Omental fat pad (tissue), 4 donors: Measurements from ENCODE around the gene GOLGA8T. TPM values are rescaled to one million over a fixed set of nuclear protein-coding genes. Genes with fewer than 3 reads are reported as not detected.
"Not testable (repeated sequence)": the region's sequence is repeated elsewhere in the genome, so short reads cannot be mapped to it uniquely, and the experiment has no call there.

ENCODE experiments used
- ATAC-seq: fragments of 150-250 bp; one replicate; pipeline ENCODE4 v1.9.1; 2016; ENCODE audit warnings: mild to moderate bottlenecking, moderate library complexity; ENCODE audit not compliant: low FRiP score
- DNase-seq: peaks from one replicate; pipeline ENCODE4 v3.0.0-alpha.2; 2019; ENCODE audit warnings: low spot score
- total RNA-seq, 4 donors: library from RNA; depleted of rRNA; stranded (reverse); fragments of >200 nt; gene quantifications; one replicate each; pipeline ENCODE4 v1.1.0, GENCODE V29; 2016

The GOLGA8T gene, protein sequence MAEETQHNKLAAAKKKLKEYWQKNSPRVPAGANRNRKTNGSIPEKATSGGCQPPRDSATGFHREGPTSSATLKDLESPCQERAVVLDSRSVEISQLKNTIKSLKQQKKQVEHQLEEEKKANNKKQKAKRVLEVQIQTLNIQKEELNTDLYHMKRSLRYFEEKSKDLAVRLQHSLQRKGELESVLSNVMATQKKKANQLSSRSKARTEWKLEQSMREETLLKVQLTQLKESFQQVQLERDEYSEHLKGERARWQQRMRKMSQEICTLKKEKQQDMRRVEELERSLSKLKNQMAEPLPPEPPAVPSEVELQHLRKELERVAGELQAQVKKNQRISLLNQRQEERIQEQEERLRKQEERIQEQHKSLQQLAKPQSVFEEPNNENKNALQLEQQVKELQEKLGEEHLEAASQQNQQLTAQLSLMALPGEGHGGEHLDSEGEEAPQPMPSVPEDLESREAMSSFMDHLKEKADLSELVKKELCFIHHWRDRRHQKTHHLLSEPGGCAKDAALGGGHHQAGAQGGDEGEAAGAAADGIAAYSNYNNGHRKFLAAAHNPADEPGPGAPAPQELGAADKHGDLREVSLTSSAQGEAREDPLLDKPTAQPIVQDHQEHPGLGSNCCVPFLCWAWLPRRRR
- 1 to 10 TPM in 2 of 4 donors, not detected in 2; 1.2 to 2.1 TPM for total RNA-seq

DNA sequence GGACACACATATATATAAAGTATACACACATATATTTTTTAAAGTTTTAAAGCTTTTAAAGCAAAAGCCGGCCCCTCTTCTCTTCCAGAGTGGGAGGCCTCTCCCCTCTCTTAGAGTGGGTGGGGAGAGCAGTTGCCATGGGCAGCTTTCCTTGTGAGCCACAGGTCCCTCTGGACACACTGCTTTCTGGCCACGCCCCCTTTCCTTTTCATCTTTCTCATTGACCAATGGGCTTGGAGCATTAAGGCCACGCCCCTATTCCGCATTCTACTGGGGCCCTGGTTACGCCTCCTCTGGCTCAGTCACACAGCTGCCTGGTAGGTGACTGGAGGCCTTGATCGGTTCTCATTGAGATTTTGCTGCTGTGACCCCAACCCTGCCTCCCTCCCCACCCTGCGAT lies at the start of gene GOLGA8T:
TSS of gene GOLGA8T (plus strand) at position 301 of the 400 bp plus-strand sequence. CDS start at position 399, 98 bp downstream.
- ATAC-seq: not testable (repeated sequence)

DNA sequence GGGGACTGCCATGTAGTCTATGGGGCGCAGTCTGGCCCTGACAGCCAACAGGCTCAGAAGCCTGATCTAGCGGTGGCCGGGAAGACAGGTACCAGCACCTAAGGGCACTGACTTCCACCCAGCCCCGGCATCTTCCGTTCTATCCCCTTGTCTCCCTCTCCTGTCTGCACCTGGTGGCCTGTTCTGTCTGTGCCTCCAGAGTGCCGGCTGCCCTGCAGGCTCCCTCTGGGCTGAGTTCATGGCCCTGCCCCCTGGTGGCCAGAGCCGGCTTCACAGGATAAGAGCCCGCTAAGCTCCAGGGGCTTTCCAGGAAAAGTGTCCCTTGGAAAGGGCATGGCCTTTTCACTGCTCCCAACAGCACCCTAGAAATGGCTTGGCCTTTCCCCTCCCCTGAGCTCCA lies 37.0 kb upstream of the GOLGA8T start:
- not testable (repeated sequence) for ATAC-seq, DNase-seq

More for the DNA sequence above, at the start of gene GOLGA8T:
- DNase-seq: not testable (repeated sequence)

DNA sequence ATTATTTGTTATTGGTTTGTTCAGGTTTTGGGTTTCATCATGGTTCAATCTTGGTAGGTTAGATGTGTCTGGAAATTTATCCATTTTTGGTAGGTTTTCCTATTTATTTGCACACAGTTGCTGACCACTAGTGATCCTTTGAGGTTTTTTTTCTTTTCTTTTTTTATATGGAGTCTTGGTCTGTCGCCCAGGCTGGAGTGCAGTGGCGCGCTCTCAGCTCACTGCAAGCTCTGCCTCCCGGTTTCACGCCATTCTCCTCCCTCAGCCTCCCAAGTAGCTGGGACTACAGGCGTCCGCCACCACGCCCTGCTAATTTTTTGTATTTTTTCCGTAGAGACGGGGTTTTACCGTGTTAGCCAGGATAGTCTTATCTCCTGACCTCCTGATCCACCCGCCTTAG lies 32.0 kb upstream of the GOLGA8T start:
- ATAC-seq, DNase-seq: not testable (repeated sequence)

DNA sequence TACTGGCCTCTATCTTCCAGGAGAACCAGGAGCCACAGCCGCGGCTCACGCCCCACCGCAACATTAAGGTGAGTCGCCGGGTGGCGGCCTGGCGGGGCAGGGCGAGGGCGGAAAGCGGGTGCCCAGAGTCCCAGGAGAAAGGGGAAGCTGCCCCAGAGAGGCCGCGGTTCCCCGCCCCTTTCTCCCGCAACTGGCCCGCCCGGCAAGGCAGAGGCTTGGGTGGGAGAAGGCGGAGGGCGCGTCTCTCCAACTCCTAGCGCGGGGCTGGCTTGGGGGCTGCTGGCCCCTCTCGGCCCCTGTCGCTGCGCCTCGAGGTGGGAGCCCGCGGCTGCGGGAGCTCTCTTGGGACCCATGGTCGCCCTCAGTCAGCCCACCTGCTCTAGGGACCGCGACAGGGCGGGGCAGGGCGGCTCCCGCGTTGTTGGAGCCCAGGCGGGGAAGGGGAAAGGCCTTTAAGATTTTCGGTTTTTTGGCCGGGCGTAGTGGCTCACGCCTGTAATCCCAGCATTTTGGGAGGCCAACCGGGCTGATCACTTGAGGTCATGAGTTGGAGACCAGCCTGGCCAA lies 30.8 kb upstream of the GOLGA8T start:
- DNase-seq: not testable (repeated sequence)
- peak; percentile 41 for ATAC-seq

DNA sequence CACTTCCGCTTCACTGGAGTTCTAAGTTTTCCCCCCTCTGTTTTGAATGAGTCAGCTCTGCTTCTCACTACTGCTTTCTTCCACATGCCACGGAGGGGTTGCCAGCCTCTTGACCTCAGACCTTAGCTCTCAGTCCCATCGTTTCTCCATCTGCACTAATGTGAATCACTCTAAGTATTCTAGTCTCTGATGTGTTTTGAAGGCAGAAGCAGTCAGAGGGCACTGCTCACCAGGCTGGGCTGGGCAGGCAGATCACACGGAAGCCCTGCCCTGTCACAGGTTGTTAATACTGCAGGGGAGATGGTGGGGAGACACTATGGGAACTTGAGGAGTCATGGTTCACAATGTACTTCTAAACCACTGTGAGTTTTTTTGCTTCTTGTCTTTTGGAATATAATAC lies 24.3 kb upstream of the GOLGA8T start:
- not testable (repeated sequence) for ATAC-seq

DNA sequence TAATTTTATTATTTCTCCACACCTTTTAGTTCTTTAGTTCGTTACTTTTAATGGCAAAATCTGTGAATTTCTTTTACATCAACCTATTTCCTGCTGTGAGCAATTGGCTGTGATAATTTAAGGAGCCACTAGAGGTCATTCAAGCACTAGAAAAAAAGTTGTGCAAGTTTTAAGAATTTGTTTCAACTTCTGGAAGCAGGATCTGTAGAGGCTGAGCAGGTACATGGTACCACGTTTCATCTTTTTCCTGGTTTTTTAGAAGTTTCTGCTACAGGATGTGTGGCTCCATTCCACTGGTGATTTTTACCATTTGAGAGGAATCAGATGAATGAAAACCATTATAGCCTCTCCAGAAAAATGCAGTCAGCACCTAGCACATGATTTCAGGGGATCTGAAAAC lies 4.8 kb upstream of the GOLGA8T start:
- not testable (repeated sequence) for ATAC-seq

More for the DNA sequence above, 24.3 kb upstream of the GOLGA8T start:
- not testable (repeated sequence) for DNase-seq

DNA sequence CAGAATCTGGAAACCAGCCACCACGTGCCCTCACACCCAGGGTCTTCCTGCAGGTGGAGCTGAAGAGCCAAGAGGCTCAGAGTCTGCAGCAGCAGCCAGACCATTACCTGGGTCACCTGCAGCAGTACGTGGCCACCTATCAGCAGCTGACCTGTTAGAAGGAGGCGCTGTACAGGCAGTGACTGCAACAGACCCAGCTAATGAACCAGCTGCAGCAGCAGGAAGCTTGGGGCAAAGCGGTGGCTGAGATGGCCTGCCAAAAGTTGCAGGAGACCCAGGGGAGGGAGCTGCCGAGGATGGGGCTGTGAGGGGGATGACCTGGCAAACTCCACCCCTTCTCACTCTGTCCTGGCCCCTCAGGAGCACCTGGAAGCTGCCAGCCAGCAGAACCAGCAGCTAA lies 8.4 kb downstream of the GOLGA8T start:
- ATAC-seq, DNase-seq: not testable (repeated sequence)

More for the DNA sequence above, 4.8 kb upstream of the GOLGA8T start:
- DNase-seq: not testable (repeated sequence)

DNA sequence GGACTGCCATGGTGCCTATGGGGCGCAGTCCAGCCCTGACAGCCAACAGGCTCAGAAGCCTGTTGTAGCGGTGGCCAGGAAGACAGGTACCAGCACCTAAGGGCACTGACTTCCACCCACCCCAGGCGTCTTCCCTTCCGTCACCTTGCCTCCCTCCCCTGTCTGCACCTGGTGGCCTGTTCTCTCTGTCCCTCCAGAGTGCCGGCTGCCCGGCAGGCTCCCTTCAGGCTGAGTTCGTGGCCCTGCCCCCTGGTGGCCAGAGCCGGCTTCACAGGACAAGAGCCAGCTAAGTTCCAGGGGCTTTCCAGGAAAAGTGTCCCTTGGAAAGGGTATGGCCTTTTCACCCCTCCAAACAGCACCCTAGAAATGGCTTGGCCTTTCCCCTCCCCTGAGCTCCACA lies 15.0 kb downstream of the GOLGA8T start:
- not testable (repeated sequence) for DNase-seq, ATAC-seq

DNA sequence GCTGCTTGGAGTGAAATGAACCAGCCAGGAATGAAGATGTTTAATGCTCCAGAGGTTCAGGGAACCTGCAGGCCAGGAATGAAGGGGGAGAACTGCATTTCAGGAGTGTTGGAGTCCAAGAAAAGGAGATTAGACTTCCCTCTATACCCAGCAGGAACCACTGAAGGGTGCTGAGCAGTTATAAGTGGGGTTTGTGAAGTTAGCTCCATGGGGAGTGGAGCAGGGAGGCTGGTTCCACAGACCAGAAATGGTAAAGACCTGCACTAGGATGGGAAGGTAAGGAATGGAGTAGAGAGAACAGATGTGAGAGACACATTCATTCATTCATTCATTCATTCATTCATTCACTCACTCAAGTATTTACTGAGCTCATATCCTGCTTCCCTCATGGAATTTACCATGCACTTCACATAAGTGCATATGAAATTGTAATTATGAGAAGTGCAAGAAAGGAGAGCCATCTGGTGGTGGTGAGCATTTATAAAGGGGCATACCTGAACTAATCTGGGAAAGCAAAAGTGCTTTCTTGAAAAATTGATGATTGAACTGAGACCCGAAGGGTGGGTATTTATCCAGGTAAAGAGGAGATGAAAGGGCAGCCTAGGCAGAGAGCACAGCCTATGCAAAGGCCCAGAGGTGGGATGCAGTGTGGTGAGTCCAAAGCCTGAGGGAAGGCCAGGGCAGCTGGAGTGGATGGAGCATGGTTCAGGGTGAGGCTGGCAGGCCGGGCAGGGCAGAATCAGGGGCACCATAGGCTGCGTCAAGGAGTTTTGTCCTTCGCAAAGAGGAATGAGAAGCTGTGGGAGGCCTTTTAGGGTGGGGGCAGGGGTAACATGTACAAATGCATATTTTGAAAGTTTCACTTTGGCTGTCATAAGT lies 27.9 kb downstream of the GOLGA8T start:
- not testable (repeated sequence) for ATAC-seq, DNase-seq

DNA sequence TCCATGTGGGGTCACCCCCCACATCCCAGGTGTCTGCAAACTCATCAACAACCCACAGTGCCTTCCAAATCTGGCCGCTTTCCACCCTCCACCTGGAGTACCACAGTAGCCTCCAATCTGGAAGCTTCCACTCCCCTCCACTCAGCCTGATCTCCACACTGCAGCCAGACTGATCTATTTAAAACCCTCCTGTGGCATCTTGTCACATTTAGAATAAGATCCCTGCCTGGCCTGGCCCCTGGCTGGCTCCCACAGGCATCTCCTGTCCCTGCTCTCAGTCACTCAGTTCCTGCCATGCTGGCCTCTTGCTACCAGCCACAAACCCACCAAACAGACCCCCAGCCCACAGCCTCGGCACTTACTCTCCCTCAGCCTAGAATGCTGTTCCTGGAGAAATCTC lies 28.9 kb downstream of the GOLGA8T start:
- DNase-seq, ATAC-seq: not testable (repeated sequence)

DNA sequence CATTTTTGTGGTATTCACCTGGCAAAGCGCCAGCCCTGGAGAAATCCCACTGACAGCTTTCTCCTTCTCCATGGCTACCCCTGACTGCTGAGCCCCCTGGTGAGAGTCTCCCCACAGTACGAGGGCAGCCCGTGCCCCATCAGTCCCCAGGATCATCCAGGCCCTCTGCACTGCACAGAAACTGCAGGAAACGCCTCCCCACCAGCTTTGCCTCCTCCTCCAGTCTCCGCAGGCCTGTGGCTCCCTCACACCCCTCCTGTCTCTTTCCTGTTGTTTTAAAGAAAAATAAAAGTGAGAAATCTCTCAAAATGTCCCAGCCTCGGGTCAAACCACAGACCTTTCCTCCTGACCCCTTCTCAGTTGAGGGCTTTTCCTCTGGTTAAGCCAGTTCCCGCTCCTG lies 29.4 kb downstream of the GOLGA8T start:
- not testable (repeated sequence) for ATAC-seq, DNase-seq

DNA sequence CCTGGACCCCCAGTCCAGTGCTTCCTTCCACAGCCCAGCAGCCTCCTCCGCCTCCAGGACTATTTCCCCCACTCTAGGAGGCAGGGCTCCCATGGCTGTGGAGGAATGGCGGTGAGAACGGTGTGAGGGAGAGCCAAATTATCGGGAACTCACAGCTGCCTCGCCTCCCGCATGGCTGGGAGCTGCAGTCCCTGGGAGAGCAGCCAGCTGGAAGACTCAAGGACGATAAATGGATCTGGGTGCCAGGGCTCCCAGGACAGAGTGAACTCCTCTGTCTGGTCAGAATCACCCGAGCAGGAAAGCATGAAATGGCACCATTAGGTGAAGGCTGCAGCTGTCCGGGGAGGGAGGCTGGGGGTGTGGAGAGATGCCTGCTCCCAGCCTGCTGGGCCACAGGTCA lies 32.6 kb downstream of the GOLGA8T start:
- not testable (repeated sequence) for ATAC-seq, DNase-seq

DNA sequence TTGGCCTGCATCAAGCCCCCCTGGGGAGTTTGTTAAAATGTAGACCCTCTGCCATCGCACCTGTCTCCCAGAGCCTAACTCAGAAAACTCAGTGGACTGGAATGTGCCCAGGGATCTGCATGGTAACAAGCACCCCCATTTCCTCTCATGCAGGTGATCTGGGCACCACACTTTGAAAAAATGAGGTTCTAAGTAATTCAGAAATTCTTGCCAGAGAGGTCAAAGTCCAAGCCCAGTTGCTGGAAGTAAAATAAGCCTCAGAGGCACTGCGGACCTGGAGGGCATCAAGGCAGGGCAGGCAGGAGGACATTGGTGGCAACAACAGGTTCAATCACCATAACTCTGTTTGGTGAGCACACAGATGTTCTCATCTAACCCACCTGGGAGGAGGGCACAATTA lies 33.0 kb downstream of the GOLGA8T start:
- not testable (repeated sequence) for ATAC-seq, DNase-seq

DNA sequence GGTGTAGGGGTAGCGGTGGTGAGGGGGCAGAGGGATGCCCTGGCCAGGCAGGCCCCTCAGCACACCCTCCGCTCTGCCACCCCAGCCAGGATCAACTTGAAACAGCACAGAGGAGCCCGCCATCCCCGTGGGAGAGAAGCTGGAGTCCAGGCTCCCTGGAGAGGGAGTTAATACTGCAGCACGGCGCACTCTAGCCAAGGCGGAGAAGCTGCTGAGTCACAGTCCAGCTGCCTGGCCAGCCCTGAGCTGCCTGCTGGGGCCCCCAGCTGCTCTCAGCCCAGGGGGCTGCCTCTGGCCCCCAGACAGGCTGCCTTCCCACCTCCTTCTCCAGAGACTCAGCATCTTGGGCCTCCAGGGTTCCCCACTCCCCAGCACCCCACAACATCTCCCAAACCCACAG lies 36.6 kb downstream of the GOLGA8T start:
- not testable (repeated sequence) for ATAC-seq

DNA sequence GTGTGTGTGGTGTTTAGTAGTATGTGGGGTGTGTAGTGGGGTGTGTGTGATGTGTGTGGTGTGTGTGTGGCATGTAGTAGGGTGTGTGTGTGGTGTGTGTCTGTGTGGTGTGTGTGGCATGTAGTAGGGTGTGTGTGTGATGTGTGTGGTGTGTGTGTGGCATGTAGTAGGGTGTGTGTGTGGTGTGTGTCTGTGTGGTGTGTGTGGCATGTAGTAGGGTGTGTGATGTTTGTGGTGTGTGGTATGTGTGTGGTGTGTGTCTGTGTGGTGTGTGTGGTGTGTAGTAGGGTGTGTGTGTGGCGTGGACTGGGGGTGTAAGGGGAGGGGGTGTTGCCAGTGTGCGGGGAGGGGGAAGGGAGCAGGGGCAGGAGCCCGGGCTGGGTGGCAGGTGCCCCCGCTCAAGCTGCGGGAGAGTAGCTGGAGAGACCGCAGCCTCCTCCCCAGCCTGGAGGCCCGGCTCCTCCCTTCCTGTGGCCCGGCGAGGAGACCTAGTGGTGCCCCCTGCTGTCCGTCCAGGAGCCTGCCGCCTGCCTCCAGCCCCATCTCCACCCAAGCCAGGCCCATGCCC lies 38.3 kb downstream of the GOLGA8T start:
- not testable (repeated sequence) for DNase-seq

More for the DNA sequence above, 36.6 kb downstream of the GOLGA8T start:
- not testable (repeated sequence) for DNase-seq

DNA sequence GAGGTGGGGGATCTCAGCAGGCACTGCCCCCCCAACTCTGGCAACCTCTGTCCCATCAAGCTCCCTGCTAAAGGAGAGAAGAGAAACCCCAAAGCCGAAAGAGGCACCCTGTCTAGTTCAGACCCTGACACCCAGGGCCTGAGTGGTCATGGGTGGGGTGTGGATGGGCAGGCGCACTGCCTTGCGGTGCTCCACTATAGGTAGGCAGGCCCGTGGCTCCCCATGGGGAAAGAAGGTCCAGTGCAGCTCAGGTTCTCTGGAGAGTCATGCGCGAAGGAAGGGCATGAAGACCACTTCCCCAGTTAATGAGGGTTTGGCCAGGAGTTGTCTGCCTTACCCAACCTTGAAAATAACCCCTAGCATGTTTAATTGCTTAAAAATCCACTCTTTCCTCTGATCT lies 40.4 kb downstream of the GOLGA8T start:
- ATAC-seq, DNase-seq: not testable (repeated sequence)

More for the DNA sequence above, 38.3 kb downstream of the GOLGA8T start:
- peak; percentile 55 for ATAC-seq

DNA sequence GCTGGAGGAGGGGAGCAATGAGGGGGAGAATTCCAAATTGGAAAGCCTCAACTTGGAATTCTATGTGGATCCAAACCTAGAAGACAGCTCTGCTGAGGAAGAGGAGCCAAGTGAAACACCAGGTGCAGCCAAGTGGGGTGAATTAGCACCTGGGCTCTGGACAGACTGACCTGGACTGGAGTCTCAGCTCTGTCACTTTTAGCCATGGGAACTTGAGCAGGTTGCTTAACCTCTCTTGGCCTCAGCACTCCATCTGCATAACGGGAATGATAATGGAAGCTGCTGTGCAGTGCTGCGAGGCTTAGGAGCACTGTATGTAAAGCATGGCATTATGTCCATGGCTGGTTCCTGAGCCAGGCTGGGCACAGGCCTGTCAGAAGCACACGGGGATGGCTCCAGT lies 41.8 kb downstream of the GOLGA8T start:
- not testable (repeated sequence) for ATAC-seq, DNase-seq

DNA sequence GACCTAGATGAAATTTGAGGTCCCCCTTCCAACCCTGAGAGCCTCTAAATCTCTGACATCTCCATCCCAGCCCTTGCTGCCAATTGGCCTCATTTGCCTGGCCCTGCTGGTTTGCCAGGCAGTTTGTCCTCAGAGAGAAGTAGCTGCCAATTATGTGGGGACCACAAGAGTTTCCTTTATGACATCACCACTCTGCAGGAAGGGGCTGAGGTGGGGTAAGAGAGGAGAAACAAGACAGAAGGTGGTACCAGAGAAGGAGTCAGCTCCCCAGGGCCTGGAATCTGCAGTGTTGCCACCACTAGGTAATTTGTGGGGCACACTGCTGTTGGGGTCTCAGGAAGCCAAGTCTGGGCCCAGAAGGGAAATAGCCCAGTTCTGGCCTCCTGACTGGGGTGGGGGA lies 45.0 kb downstream of the GOLGA8T start:
- DNase-seq, ATAC-seq: not testable (repeated sequence)

DNA sequence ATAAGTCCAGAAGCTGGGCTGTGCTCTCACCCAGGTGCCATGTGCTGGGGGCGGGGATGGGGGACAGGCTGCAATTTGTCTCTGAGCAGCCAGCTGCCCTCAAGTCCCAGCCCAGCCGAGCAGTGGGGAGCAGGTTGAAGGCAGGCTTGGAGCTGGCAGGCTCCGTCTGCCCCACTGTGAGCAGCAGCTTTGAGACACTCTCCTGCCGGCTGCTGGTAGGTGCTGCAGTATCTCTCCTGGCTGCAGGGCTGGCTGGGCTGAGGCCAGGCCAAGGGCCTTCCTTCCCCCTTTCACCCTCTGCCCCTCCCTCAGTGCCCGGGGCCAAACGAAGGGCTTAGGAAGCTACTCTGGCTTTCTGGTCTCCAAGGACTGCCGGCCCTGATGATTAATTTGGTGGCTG lies 50.6 kb downstream of the GOLGA8T start:
- not testable (repeated sequence) for ATAC-seq

More for the DNA sequence above, 50.6 kb downstream of the GOLGA8T start:
- DNase-seq: not testable (repeated sequence)
